ENCODE data around the gene SYNPO. TPM values are rescaled to one million over a fixed set of nuclear protein-coding genes. Genes with fewer than 3 reads are reported as not detected.

The SYNPO gene
- polyA plus RNA-seq, 2 of the 4 experiments (the other 2 are of a cell fraction) = 13.7 to 33.9 TPM

DNA sequence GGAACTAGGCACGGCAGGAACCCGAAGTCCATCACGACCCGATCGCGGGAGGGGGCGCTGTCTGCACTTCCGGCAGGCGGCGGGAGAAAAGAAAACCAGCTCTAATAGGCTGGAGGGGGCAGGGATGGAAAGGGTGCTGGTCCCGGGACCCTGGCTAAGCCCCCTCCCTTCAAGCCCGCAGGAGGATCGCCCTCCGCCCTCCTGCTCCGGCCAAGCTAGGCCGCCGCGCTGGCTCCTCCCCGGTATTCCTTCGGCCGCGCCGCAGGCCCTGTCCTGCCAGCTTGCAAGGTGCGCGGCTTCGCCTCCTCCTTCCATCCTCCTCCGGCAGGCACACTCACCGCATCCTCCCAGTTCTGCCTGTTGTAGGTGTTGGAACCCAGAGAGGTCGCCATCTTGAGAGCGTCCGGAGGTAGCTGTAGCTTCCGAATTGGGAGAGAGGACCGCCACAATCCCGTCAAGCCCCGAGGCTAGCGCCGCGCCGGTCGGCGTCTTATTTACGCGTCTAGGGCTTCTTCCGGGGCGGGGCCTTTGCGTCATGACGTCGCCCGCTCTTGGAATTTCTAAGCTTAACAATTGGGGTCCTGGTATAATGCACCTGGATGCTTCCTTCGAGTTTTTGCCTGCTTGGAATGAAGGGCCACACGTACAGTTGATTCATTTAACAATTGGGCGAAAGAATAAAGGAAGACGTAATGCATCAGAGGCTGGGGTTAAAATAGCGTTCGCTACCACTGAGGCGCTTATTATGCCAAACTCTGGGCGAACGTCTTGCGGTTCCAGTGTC lies 60.3 kb downstream of the SYNPO start, which contains the start of gene RBM22:
RBM22 (minus strand) TSS at position 469 of the 784 bp plus-strand sequence; CDS start at position 392, 77 bp downstream.
- Histone ChIP-seq H3K4me1 (peaks cover 14% of the 10 kb centered on the region), H3K27ac (peak within 1 kb of the TSS; percentile 98 to 99), H3K4me2 (peak within 1 kb of the TSS; percentile 95), H3K4me3 (peak within 1 kb of the TSS; percentile 97), H3K9me3 (no peaks in the 10 kb centered on the region)
- TF ChIP-seq FOSL2 (IDR thresholded peaks at IDR 0.05) (no peak), FOSL2 (CRISPR knock-in tag; IDR thresholded peaks at IDR 0.05) (no peak), PHF8 (IDR thresholded peaks at IDR 0.05; ENCODE audit: borderline replicate concordance, low read depth) (peak; percentile 85), JUN (IDR thresholded peaks at IDR 0.05) (peak; percentile 77 to 90), RAD21 (conservative IDR thresholded peaks at IDR 0.05 in 1 of 2, IDR thresholded peaks at IDR 0.05 in 1 of 2) (peak in 1 of 2 experiments; percentile 6; a peak in 1 of 5 replicates), ZFP36 (IDR thresholded peaks at IDR 0.05; ENCODE audit: borderline replicate concordance, partially characterized antibody) (no peak), CHD4 (IDR thresholded peaks at IDR 0.05; ENCODE audit: borderline replicate concordance) (no peak), NFE2L2 (conservative IDR thresholded peaks at IDR 0.05; ENCODE audit: low read length) (no peak), RCOR1 (IDR thresholded peaks at IDR 0.05; ENCODE audit: low read depth, low read length) (no peak), HOXB5 (CRISPR knock-in tag; IDR thresholded peaks at IDR 0.05) (no peak), KDM5A (IDR thresholded peaks at IDR 0.05) (peak; percentile 72), POLR2A (IDR thresholded peaks at IDR 0.05; ENCODE audit: low read length) (peak; percentile 80), E2F6 (IDR thresholded peaks at IDR 0.05; ENCODE audit: borderline replicate concordance, low read depth) (peak; percentile 54; the same call in 1 of the 2 replicates)
- TF ChIP-seq, protein P1, sequence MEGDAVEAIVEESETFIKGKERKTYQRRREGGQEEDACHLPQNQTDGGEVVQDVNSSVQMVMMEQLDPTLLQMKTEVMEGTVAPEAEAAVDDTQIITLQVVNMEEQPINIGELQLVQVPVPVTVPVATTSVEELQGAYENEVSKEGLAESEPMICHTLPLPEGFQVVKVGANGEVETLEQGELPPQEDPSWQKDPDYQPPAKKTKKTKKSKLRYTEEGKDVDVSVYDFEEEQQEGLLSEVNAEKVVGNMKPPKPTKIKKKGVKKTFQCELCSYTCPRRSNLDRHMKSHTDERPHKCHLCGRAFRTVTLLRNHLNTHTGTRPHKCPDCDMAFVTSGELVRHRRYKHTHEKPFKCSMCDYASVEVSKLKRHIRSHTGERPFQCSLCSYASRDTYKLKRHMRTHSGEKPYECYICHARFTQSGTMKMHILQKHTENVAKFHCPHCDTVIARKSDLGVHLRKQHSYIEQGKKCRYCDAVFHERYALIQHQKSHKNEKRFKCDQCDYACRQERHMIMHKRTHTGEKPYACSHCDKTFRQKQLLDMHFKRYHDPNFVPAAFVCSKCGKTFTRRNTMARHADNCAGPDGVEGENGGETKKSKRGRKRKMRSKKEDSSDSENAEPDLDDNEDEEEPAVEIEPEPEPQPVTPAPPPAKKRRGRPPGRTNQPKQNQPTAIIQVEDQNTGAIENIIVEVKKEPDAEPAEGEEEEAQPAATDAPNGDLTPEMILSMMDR (IDR thresholded peaks at IDR 0.05) = peak; percentile 60
- TF ChIP-seq, protein P2, sequence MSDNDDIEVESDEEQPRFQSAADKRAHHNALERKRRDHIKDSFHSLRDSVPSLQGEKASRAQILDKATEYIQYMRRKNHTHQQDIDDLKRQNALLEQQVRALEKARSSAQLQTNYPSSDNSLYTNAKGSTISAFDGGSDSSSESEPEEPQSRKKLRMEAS (IDR thresholded peaks at IDR 0.05) = peak; percentile 27; the same call in 1 of the 2 replicates
- TF ChIP-seq, protein P3, sequence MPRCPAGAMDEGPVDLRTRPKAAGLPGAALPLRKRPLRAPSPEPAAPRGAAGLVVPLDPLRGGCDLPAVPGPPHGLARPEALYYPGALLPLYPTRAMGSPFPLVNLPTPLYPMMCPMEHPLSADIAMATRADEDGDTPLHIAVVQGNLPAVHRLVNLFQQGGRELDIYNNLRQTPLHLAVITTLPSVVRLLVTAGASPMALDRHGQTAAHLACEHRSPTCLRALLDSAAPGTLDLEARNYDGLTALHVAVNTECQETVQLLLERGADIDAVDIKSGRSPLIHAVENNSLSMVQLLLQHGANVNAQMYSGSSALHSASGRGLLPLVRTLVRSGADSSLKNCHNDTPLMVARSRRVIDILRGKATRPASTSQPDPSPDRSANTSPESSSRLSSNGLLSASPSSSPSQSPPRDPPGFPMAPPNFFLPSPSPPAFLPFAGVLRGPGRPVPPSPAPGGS (IDR thresholded peaks at IDR 0.05) = peak; percentile 62; the same call in 1 of the 3 replicates
- TF ChIP-seq, protein P4, sequence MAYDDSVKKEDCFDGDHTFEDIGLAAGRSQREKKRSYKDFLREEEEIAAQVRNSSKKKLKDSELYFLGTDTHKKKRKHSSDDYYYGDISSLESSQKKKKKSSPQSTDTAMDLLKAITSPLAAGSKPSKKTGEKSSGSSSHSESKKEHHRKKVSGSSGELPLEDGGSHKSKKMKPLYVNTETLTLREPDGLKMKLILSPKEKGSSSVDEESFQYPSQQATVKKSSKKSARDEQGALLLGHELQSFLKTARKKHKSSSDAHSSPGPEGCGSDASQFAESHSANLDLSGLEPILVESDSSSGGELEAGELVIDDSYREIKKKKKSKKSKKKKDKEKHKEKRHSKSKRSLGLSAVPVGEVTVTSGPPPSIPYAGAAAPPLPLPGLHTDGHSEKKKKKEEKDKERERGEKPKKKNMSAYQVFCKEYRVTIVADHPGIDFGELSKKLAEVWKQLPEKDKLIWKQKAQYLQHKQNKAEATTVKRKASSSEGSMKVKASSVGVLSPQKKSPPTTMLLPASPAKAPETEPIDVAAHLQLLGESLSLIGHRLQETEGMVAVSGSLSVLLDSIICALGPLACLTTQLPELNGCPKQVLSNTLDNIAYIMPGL (CRISPR knock-in tag; IDR thresholded peaks at IDR 0.05; ENCODE audit: borderline replicate concordance) = peak; percentile 46; the same call in 1 of the 2 replicates
- WGBS (ENCODE audit: missing lambda C conversion rate) = 2% methylated on average over 58 of the region's 59 CpGs
- ATAC-seq (peak; percentile 96 to 98), FAIRE-seq (no peak), DNase-seq (ENCODE audit: low read depth in 1 of 2, low spot score in 1 of 2) (peak; percentile 74 to 90)
- CTCF ChIA-PET = interaction anchor here (0.7 to 4.5 kb wide), 21 partner anchors 8 to 381 kb away, joined by 3 to 28 read pairs (median 3); partner anchors contain the start of genes MYOZ3, SMIM3 and SYNPO
- POLR2A ChIA-PET = interaction anchor here (0.6 to 1.9 kb wide), 13 partner anchors 8 to 251 kb away, joined by 3 to 22 read pairs (median 4); partner anchors contain the start of genes DCTN4, SMIM3 and SYNPO

DNA sequence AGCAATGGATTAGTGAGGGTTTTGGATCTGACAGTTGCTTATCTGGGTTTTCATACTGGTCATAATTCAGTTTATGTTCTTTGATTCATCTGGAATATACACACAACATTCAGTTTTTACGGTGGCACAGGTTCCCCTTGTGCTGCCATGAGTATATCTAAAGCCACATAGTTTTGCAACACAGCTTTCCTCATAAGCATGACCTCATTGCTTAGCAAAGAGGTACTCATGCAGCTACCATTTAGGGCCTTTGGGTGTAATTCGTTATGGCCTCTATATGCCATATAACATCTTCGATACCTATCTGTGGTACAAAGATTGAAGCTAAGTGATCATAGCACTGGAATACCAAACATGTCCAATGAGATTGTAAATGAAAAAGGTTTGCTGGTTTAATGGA lies 63.3 kb downstream of the SYNPO start:
- H3K4me1 ChIP-seq = peaks cover 14% of the 10 kb centered on the region
- POLR2A ChIA-PET = no interaction called here
- WGBS (ENCODE audit: missing lambda C conversion rate) = 80% methylated on average over 3 of the region's 3 CpGs
- no peak overlapping the region for H3K4me2 ChIP-seq
- DNase-seq (ENCODE audit: low read depth in 1 of 2, low spot score in 1 of 2) (no peak), FAIRE-seq (no peak), ATAC-seq (no peak)
- H3K9me3 ChIP-seq = no peaks in the 10 kb centered on the region
- CTCF ChIA-PET = interaction anchor here (1.1 to 4.5 kb wide), 5 partner anchors 10 to 245 kb away, joined by 3 to 28 read pairs (median 5); partner anchors contain the start of genes SMIM3 and SYNPO
- H3K27ac ChIP-seq = no peak overlapping the region
- no peak overlapping the region for H3K4me3 ChIP-seq
- TF ChIP-seq FOXS1 (CRISPR knock-in tag; IDR thresholded peaks at IDR 0.05) (no peak), KDM1A (IDR thresholded peaks at IDR 0.05; ENCODE audit: low read depth) (no peak), MAZ (IDR thresholded peaks at IDR 0.05; ENCODE audit: borderline replicate concordance, low read depth, low read length) (no peak), TFCP2L1 (CRISPR knock-in tag; IDR thresholded peaks at IDR 0.05) (no peak), EHF (CRISPR knock-in tag; IDR thresholded peaks at IDR 0.05) (no peak), NFE2L2 (conservative IDR thresholded peaks at IDR 0.05; ENCODE audit: low read length) (no peak), BHLHE40 (IDR thresholded peaks at IDR 0.05; ENCODE audit: low read depth, low read length) (no peak), HOXA7 (CRISPR knock-in tag; IDR thresholded peaks at IDR 0.05) (no peak), GATA3 (IDR thresholded peaks at IDR 0.05; ENCODE audit: borderline replicate concordance) (no peak), E2F6 (IDR thresholded peaks at IDR 0.05; ENCODE audit: borderline replicate concordance, low read depth) (no peak), MYC (IDR thresholded peaks at IDR 0.05; ENCODE audit: borderline replicate concordance, low read length) (no peak), POLR2AphosphoS2 (conservative IDR thresholded peaks at IDR 0.05; ENCODE audit: low read length) (no peak), ZC3H11A (IDR thresholded peaks at IDR 0.05) (no peak)
- TF ChIP-seq, protein P3 (IDR thresholded peaks at IDR 0.05) = no peak
